Measurements from ENCODE around the gene HLA-DOA. TPM values are rescaled to one million over a fixed set of nuclear protein-coding genes. Genes with fewer than 3 reads are reported as not detected.

HLA-DOA gene
- total and polyA plus RNA-seq, 2 donors (not counting 1 experiment from before 2014, with no cell fraction given): 209 to 338 TPM

GRCh38 chr6:32977272-32977952 is 32.0 kb downstream of the HLA-DOA start:
- H3K4me1 ChIP-seq (ENCODE audit: control insufficient read depth in 2 of 2, insufficient read depth in 2 of 2, low read length in 2 of 2): peaks cover 29 to 36% of the 10 kb centered on the region in 2 donors
- CTCF ChIA-PET: interaction anchor here (1.0 to 28.4 kb wide), 5 partner anchors 8 to 152 kb away, joined by 3 to 822 read pairs (median 3); partner anchors contain the start of gene HLA-DMA
- Mint-ChIP-seq H3K4me1 (peaks cover 56% of the 10 kb centered on the region), H3K4me3 (no peak overlapping the region), H3K27me3 (no peaks in the 10 kb centered on the region), H3K27ac (peak overlapping the region; percentile 12), H3K9me3 (ENCODE audit: insufficient read depth) (no peaks in the 10 kb centered on the region)
- H3K27ac ChIP-seq (ENCODE audit: low read length in 2 of 2): no peak overlapping the region
- no peaks in the 10 kb centered on the region for H3K9me3 ChIP-seq (ENCODE audit: control extremely low read depth in 1 of 3, control insufficient read depth in 2 of 3, insufficient read depth in 1 of 3, low read length in 2 of 3)
- H3K4me2 ChIP-seq (replicated peaks; ENCODE audit: low read depth, low read length, poor library complexity, severe bottlenecking): no peak overlapping the region
- TF ChIP-seq EZH2 (IDR thresholded peaks at IDR 0.05; ENCODE audit: borderline replicate concordance, insufficient read depth, low read depth, low read length, poor library complexity, severe bottlenecking): no peak
- TF ChIP-seq, protein P1, sequence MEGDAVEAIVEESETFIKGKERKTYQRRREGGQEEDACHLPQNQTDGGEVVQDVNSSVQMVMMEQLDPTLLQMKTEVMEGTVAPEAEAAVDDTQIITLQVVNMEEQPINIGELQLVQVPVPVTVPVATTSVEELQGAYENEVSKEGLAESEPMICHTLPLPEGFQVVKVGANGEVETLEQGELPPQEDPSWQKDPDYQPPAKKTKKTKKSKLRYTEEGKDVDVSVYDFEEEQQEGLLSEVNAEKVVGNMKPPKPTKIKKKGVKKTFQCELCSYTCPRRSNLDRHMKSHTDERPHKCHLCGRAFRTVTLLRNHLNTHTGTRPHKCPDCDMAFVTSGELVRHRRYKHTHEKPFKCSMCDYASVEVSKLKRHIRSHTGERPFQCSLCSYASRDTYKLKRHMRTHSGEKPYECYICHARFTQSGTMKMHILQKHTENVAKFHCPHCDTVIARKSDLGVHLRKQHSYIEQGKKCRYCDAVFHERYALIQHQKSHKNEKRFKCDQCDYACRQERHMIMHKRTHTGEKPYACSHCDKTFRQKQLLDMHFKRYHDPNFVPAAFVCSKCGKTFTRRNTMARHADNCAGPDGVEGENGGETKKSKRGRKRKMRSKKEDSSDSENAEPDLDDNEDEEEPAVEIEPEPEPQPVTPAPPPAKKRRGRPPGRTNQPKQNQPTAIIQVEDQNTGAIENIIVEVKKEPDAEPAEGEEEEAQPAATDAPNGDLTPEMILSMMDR (IDR thresholded peaks at IDR 0.05): no peak
- 93% methylated on average over 7 of the region's 10 CpGs for WGBS (ENCODE audit: insufficient coverage)
- no peak overlapping the region for H3K9ac ChIP-seq (ENCODE audit: low read length)
- no peak for ATAC-seq (ENCODE audit: low read depth)
- H3K4me3 ChIP-seq (ENCODE audit: control extremely low read depth in 1 of 5, extremely low read depth in 1 of 5, insufficient read depth in 1 of 5, low read depth in 2 of 5, low read length in 4 of 5): no peak overlapping the region
- POLR2A ChIA-PET: interaction anchor here (0.8 to 1.1 kb wide), 3 partner anchors 9 to 118 kb away, joined by 3 to 5 read pairs (median 4); partner anchors contain the start of gene BRD2
- peaks cover 81% of the 10 kb centered on the region for H3K79me2 ChIP-seq (ENCODE audit: control insufficient read depth, insufficient read depth, low read length)
- H3K36me3 ChIP-seq (replicated peaks in 1 of 2; ENCODE audit: control extremely low read depth in 1 of 2, control insufficient read depth in 1 of 2, extremely low read depth in 1 of 2, insufficient read depth in 2 of 2, low read length in 1 of 2): peaks cover 2 to 92% of the 10 kb centered on the region in 2 experiments
- intact Hi-C loops (cut with micrococcal nuclease): no loop called here
- no peaks in the 10 kb centered on the region for H3K27me3 ChIP-seq (replicated peaks in 1 of 4; ENCODE audit: control extremely low read depth in 1 of 4, control insufficient read depth in 3 of 4, insufficient read depth in 4 of 4, low read length in 3 of 4)
- peaks cover 86% of the 10 kb centered on the region for H4K20me1 ChIP-seq (ENCODE audit: control insufficient read depth, insufficient read depth, low read length, poor library complexity, severe bottlenecking)
- no peak overlapping the region for H2AFZ ChIP-seq (ENCODE audit: insufficient read depth, low read depth, low read length, poor library complexity, severe bottlenecking)
- no peak for DNase-seq

Data from B cell (primary cell).